ENCODE measurements around the gene MAST4.

The MAST4 gene

GRCh38 chr5:67028941-67029340 is 432.7 kb downstream of the MAST4 start:
- no peak for FAIRE-seq

DNA sequence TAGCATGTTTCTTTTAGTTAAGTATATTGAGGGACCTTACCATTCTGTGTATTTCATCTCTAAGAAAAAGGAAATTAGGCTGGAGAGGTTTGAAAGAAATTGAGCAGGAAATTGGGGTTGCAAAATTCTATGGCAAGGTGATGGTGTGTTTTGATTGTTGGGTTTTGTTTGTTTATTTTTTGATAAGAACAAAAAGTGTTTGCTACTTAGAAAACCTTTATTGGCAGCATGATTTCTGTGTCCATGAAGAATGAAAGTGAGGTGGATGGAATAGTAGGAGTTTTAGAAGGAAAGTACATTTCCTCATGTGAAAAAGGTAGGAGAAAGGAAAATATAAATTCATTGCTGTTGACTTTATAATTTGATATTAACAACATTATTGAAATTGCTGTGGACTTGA is 433.3 kb downstream of the MAST4 start:
- no peak for FAIRE-seq

DNA sequence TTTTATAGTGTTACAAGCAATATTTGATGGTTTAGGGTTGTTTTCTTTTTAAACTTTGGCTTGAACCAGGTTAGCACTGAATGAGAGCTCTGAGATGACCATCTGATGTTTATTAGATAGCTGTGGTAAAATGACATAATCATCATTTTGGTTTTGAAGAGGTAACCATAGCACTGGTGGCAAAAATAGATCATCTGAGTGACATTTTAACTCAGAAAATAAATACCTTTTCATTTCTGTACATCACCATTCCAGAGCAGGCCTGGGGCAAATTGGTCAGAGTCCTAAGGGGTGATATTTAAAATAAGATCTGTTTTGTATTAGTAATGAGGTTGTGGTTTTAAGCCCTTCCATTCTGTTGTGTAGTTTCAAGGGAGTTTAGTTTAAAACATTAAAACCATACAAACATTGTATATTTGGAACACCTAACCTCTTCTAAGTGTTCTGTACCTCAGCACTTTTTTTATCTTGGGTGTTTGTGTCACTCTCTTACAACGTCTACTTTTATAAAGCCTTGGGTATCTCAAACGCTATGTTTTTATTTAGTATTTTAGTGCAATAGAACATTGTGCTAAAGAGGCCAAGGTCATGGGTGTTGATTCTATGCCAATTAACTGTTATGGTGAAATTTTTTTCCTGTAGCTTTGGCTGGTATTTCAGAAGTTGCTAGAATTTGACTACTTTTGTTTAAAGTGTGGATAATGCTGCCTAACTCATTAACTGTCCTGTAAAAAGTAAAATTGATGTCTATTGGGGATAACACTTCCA is 434.3 kb downstream of the MAST4 start:
- FAIRE-seq: no peak

DNA sequence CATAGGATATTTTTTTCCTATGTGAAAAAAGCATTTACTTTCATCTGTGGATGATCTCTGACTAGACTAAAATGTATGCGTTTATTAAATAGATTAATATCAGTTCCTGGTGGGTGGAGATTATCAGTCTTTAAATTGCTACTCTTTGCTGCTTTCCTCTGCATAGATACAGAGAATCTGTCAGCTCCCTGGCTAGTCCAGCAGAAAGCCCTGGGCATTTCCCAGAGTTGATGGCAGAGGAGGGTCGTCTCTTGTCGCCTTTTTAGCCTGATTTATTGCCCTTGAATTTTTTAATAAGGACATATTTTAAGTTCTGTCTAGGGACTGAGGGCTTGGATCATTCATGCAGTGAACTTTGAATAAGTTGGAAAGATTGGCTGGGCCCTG is 434.9 kb downstream of the MAST4 start:
- no peak for FAIRE-seq

DNA sequence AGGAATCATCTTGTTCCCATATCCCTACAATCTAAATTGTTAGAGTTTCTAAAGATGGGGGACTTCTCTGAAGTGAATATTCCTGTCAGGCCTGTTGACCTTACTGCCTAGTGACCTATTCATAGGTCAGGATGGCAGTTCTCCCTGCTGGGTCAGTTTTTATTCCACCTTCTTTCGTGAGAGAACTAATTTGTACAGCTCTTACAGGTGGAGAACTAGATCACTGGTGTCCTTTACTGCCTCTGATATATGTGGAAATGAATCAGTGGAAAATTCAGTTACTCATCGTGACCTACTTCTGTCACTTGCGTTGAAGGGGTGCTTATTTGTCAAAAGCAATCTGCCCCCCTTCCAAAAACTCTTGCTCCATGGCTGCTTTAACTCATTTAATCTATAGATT is 435.5 kb downstream of the MAST4 start:
- FAIRE-seq: no peak

- FAIRE-seq: no peak
These were observed 436.9 kb downstream of the MAST4 start for GRCh38 chr5:67032921-67033664.

DNA sequence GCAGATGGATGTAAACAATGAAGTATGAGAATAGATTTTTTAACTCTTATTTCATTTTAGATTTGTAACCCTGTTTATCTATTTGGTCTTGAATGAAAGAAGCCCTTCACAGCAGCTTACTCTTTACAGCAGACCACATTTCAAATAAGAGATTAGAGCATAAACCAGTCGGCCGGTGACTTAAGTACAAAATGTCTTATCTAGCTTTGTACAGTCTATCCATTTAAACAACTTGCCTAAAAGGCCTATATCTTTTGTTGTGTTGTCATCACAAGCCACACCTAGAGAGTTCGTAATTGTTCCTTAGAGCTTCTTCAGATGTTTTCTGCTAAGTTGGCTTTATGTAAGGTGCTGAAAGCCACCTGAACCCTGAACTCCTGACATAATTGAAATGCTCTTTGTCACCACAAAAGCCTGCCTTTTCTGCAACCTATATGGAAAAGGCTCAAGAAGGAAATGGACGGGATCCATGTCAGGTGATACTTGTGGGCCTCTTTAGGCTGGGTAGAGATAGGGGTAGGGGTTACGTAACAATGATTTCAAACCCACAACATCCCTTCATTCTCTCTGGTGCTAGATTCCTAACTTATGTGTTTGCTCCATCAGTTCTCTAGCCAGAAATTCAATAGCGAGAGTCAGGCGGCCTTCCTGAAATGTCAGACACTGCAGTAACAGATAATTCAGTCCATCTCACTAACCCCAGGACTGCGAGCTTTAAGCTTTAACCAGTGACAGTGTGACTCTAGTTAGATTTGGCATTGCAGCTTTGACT is 437.9 kb downstream of the MAST4 start:
- no peak for FAIRE-seq

- FAIRE-seq: no peak
These were observed 439.0 kb downstream of the MAST4 start for GRCh38 chr5:67035098-67035740.

- no peak for FAIRE-seq
These were observed 441.0 kb downstream of the MAST4 start for GRCh38 chr5:67037171-67037570.

DNA sequence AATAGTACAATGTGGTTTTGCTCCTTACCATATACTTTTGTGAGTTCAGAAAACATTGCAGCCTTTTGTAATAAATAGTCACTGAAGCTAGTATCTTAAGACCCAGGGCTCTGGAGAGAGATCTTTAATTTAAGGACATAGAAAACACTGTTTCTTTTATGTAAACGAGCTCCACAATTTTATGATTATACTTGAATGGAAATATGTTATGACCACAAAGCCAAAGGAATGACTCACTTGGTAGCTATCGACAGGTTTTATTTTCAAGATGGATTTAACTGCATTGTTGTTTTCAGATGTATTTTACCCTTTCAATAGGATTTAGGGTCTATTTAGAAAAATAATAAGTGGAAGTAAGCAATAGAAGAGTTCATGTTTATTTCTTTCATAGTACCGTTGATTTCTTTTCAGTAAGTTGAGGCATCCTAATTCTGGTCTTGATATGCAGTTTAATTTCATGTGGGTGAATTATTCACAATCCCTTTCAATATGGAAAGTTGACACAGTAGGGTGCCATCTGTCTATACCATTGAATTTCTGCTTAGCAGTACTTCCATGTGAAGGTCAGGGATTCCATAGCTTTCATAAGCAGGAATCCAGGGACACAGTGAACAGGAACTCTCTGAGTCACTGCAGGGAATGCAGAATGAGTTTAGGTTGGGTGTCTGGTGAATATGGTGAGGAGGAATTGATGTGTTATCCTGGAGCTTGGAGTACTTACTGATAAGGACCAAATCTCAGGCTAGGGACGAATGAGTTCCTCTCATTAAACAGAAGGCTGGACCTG is 442.8 kb downstream of the MAST4 start:
- no peak for FAIRE-seq

GRCh38 chr5:67042176-67043003 is 446.2 kb downstream of the MAST4 start:
- no peak for FAIRE-seq

DNA sequence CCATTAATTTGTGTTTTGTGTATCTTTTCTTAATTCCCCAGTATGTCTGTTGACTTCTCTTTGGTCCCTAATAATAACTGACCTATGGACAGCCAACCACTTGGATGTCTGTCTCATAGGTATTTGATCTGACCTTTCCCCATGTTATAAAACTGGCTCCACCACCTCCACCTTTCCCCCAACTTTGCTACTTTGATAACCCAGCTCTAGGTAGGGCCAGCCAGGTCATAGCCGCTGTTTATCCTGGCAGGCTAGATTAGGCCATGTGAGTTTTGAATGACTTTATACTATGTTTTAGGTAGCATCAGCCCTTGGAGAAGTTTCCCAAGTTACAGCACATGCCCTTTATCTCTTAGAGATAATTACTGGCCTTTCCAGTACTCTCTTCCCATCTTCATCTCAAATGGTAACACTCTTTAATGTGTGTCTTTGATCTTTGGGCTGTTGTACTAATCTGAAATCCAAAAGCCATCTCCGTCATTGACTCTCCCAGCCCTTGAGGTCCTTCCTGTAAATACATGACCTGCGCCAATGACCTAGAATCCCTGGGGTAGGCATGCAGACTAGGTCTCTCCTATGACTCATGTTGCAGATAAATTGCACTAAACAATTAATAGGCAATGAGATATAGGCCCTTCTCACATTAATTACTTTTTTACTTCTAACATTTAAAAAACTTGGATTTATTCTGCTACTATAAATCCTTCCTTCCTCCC is 447.8 kb downstream of the MAST4 start:
- FAIRE-seq: no peak

DNA sequence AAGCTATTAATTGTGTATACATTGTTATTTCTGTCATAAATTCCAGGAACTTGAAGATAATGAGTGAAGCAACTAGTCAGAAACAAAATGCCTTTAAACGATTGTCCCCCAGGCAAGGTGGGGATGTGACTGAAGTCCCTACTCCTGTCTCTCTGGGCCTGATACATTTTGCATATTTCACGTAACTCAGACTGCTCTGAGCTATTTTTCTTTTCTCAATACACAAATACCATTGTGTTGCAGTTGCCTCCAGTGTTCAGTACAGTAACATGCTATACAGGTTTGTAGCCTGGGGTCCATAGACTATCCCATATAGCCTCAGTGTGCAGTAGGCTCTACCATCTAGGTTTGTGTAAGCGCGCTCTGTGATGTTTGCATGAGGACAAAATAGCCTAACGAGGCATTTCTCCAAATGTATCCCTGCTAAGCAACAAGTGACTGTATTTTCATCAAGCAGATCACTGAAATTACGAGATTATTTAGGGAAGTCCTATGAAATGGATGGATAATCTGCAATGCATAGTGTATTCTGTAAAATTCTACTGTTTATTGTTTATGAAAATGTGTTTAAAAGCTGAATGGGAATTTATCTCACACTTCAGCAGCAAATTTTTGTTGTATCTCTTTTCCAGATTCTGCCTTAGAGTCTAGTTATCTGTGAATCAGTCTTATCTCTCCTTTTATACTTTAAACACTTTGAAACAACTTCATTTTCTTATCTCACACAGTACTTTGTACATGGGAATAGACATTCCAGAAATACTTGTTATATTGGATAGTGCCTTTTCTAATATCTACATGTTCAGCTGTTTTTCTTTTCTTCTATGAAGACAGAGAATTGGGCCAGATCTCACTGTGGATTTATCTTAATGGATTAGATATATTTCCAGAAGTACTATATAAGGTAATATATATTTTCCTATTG is 449.9 kb downstream of the MAST4 start:
- no peak for FAIRE-seq

DNA sequence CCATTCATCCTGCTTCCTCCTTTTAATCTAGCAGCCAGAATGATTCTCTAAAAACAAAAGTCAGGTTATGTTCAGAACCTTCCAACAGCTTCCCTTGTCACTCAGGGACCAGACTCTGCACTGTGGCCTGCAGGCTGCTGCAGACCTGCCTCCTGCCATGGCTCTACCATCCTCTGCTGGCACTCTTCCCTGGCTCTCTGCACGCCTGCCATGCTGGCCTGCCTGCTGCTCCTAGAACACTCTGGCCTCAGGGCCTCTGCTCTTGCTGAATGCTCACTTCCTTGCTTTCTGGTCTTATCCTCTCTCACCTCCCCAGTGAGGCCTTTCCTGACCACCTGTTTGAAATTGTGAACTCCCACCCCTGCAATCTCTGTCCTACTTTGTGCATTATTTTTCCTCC is 451.0 kb downstream of the MAST4 start:
- FAIRE-seq: no peak

GRCh38 chr5:67047616-67048015 is 451.4 kb downstream of the MAST4 start:
- no peak for FAIRE-seq

- FAIRE-seq: no peak
These were observed 453.9 kb downstream of the MAST4 start for GRCh38 chr5:67050125-67050524.

DNA sequence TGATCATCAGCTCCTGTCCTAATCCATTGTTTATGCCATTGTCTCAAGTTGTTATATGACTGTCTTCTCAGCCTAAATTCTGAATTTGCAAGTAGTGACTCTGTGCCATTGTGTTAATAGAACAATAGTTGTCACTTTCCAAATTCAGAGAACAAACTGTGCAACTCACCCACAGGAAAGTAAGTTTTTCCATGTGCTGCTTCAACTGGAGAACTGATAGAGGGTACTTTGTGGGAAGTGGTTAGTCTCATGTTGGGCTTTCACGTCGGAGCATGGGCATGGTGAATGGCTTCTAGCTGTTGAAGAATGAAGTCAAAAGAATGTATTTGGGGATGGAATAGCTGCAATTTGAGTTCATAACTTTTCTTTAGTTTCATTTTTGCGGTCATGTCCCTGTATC is 454.4 kb downstream of the MAST4 start:
- FAIRE-seq: no peak

- no peak for FAIRE-seq
These were observed 455.0 kb downstream of the MAST4 start for GRCh38 chr5:67051164-67051563.

DNA sequence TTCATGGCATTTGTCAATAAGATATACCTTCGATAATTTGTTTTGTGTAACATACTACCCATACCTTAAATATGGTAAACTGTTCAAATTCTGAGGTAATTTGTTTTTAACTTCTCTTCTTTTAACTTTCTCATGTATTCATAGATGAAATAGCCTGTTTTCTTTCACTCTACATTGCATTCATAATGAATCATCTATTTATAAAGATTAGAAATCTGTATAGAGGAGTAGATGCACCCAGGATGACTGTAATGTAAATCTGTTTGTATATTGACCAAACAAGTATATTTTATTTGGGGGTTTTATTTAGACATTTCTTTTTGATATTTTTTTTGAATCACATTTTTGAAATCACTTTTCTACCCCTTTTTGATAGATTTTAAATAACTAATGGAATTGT is 455.8 kb downstream of the MAST4 start:
- no peak for FAIRE-seq

DNA sequence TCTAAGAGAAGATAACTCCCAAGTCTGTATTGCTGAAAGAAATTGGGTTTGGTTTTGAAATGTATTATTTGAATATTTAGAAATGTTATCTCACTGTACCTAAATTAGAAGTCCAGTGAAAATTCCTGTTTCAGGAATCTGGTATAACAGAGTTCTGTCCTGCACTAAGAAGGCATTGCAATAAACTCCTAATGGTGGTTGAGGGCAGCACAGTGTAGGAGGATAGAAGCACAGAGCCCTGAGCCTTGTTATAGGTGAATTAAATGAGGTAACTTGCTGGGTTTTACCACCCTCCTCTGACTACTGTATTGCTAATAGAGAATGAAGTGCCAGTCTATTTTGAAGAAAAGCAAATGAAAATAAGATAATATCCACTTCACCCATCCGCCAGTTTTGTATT is 457.0 kb downstream of the MAST4 start:
- FAIRE-seq: no peak

All from TTC549 (cell line).